ENCODE results near the gene GSDME.

- no peak for TF ChIP-seq POLR2A (IDR thresholded peaks at IDR 0.05)
- TF ChIP-seq CTCF (IDR thresholded peaks at IDR 0.05): no peak
- TF ChIP-seq POLR2AphosphoS5 (IDR thresholded peaks at IDR 0.05): no peak
Observed at GRCh38 chr7:24720283-24720682, 37.0 kb downstream of the GSDME start.
